Lower leg skin (tissue), 4 donors: Measurements from ENCODE around the gene TRIM32. TPM values are rescaled to one million over a fixed set of nuclear protein-coding genes. Genes with fewer than 3 reads are reported as not detected.

Source experiments
- DNase-seq, 2 donors: peaks; one replicate each; pipeline ENCODE4 v3.0.0-alpha.2; 2019; ENCODE audit warnings: low spot score in 2 of 2
- H3K4me3 ChIP-seq: fragments of 200-600 bp; sonication (generic); 2 replicates; pipeline ENCODE4 v1.5.1; 2017; ENCODE audit warnings: mild to moderate bottlenecking, low read depth; ENCODE audit not compliant: poor library complexity, severe bottlenecking
- POLR2A ChIP-seq, 2 donors: fragments of 450-650 bp; IDR thresholded peaks; one replicate each; pipeline ENCODE4 v1.6.1; 2016 to 2017; ENCODE audit warnings: antibody characterized with exemption in 2 of 2, mild to moderate bottlenecking in 1 of 2, moderate library complexity in 1 of 2
- WGBS, 2 donors: methylation state at CpG; one replicate each; pipeline ENCODE4 v1.1.5; 2018; 5-methylcytosine and 5-hydroxymethylcytosine counted together
- intact Hi-C: fragments of 100-400 bp; cut with DNase I; formaldehyde crosslinking; loops from one replicate; pipeline ENCODE4 v1.15.0; 2023; ENCODE audit warnings: low total_unique reads
- total RNA-seq, 4 donors: library from RNA; depleted of rRNA; stranded (reverse); fragments of >200 nt; gene quantifications; one replicate each; pipeline ENCODE4 v1.1.0, GENCODE V29; 2016
- TF ChIP-seq, protein P1 (sequence below), 3 donors: fragments of 450-650 bp; IDR thresholded peaks; one replicate each; pipeline ENCODE4 v1.5.1; 2016; ENCODE audit warnings: antibody characterized with exemption in 3 of 3, mild to moderate bottlenecking in 3 of 3, moderate library complexity in 2 of 3

Gene TRIM32
- total RNA-seq, 4 donors from 2014 or later = 9.9 to 16.1 (median 12.1) TPM

DNA sequence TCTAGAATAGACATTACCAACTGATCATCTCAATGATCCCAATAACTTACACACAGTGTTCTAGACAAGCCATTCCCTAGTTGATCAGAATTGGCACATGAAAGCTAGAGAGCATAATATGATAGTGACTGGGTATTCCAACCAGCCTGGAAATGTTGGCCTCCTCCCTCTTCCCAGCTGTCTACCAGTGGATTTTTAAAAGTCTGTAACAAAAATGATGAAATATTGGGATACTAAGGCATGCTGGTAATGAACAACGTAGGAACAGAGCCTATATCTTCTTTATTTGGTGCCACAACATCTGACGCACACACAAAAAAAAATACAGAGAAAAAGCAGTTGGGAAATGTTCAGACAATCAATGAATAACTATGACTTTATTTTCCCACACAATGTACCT lies 34.8 kb downstream of the TRIM32 start:
- TF ChIP-seq, protein P1, sequence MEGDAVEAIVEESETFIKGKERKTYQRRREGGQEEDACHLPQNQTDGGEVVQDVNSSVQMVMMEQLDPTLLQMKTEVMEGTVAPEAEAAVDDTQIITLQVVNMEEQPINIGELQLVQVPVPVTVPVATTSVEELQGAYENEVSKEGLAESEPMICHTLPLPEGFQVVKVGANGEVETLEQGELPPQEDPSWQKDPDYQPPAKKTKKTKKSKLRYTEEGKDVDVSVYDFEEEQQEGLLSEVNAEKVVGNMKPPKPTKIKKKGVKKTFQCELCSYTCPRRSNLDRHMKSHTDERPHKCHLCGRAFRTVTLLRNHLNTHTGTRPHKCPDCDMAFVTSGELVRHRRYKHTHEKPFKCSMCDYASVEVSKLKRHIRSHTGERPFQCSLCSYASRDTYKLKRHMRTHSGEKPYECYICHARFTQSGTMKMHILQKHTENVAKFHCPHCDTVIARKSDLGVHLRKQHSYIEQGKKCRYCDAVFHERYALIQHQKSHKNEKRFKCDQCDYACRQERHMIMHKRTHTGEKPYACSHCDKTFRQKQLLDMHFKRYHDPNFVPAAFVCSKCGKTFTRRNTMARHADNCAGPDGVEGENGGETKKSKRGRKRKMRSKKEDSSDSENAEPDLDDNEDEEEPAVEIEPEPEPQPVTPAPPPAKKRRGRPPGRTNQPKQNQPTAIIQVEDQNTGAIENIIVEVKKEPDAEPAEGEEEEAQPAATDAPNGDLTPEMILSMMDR (IDR thresholded peaks at IDR 0.05) = no peak
- TF ChIP-seq POLR2A (IDR thresholded peaks at IDR 0.05) = no peak
- no peak for DNase-seq
- intact Hi-C loops = no loop called here
- no peak overlapping the region for H3K4me3 ChIP-seq
- 40 to 42% methylated on average over 2 of the region's 2 CpGs for WGBS, 2 donors

DNA sequence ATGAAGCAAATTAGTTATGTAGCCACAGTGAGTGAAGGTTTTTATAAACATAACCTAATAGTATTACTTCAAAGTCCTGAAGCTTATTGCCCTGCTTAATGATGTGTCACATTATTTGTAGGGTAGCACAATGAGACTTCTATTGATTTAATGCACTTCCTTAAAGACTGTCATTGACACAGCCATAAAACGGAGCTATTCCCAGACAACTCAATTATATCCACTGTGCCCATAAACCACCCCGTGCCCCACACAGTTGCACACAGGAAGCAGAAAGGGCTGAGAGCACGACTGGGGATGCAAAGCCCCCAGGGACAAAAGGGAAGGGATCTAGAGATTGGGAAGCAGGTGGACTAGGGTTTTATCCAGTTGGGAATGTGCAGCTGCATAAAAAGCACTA lies 37.0 kb downstream of the TRIM32 start:
- intact Hi-C loops = no loop called here
- DNase-seq = no peak
- 38 to 39% methylated on average over 3 of the region's 3 CpGs for WGBS, 2 donors
- TF ChIP-seq POLR2A (IDR thresholded peaks at IDR 0.05) = no peak
- TF ChIP-seq, protein P1 (IDR thresholded peaks at IDR 0.05) = no peak
- no peak overlapping the region for H3K4me3 ChIP-seq

DNA sequence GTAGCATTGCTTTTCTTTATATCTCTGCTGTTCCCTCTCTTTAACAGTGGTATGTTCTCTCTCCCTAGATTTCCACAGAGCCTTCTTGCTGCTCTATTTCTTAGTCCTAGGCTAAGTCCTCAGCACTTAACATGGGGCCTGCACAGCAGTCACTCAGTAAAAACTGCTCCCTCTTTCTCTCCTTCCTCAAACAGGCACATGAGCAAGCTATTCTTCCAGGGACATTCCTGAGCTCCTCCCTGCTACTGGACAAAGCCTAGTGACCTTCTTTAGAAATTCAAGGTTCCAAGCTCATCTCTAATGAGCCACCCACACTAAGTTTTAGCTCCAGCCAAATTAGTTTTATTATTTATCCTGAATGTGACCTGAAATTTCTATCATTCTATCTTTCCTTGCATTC lies 39.5 kb downstream of the TRIM32 start:
- DNase-seq = no peak
- H3K4me3 ChIP-seq = no peak overlapping the region
- TF ChIP-seq, protein P1 (IDR thresholded peaks at IDR 0.05) = no peak
- TF ChIP-seq POLR2A (IDR thresholded peaks at IDR 0.05) = no peak
- intact Hi-C loops = no loop called here

DNA sequence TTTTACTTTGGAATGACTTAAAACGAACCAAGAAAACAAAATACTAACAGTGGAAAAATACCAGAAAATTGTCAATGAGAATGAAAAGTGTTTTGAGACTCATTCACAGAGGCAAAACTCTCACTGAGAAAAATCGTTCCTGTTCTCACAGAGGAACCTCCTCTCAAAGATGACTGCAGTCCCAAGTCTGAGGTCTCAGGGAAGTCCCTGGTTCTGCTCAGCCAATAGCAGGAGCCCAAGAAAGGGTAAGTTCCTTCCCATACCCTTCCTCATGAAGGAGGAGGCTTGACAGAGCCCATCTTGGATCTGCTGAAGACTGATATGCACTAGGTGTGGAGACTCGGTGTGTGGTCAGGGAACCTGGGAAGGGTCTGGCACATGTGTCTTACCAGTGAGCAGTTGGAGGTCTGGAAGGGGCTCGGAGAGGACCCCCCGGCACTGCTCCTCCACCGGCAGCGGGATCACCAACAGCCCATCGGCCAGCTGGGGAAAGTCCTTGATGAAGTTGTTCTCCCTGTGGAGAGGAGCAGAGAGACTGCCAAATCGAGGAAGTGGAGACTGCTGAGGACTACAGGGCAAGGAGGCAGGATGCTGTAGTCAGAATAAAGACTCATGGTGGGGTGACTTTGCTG lies 46.0 kb downstream of the TRIM32 start:
- H3K4me3 ChIP-seq = no peak overlapping the region
- intact Hi-C loops = no loop called here
- TF ChIP-seq POLR2A (IDR thresholded peaks at IDR 0.05) = no peak
- TF ChIP-seq, protein P1 (IDR thresholded peaks at IDR 0.05) = no peak
- DNase-seq = no peak
- 86 to 87% methylated on average over 9 of the region's 9 CpGs for WGBS, 2 donors

DNA sequence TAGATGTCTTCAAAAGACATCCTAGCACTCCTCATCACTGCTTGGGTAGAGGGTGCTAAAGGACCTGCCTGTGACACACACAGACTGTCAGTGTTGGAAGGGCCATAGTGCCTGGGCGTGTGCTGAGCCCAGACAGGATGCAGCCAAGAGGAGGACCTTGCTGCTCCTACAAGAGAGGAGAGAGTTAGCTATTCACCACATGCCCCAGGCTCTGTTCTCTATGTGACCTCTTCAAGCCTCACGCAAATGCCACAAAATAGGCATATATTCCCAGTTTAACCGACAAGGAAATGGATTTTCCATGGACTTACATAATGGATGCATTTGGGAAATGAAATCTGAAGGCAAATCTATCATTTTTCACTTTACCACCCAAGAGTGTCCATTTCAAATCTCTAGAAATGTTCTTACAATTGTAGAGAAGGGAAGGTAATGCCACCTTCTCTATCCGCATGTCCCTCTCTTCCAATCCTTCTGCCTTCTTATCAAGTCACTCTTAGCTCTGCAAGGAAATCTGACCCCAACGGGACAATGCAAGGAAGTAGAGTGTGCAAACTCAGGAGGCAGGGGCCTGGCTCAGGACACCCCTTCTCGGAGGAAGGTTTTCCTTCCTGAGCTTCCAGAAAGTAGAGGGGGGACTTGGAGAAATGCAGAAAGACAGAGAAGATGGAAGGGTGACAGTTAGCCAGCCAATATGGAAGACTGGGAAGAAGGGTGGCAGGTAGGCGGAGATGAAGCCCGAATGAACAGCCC lies 49.5 kb downstream of the TRIM32 start:
- H3K4me3 ChIP-seq = no peak overlapping the region
- intact Hi-C loops = loop anchor here (5.0 kb wide), 1 partner anchor 126 kb away; no protein-coding TSS in a partner anchor
- WGBS, 2 donors = 59 to 66% methylated on average over 8 of the region's 8 CpGs
- no peak for TF ChIP-seq POLR2A (IDR thresholded peaks at IDR 0.05)
- TF ChIP-seq, protein P1 (IDR thresholded peaks at IDR 0.05) = no peak
- DNase-seq = no peak
